HG03521 (cell line): ENCODE measurements around the gene ERICH4.
"Not testable (repeated sequence)": the region's sequence is repeated elsewhere in the genome, so short reads cannot be mapped to it uniquely, and the experiment has no call there.

Experiments used
- ATAC-seq: cut with Tn5 transposase; IDR thresholded peaks from one replicate; pipeline ENCODE4 v1.9.1; 2021; ENCODE audit warnings: mild to moderate bottlenecking, moderate library complexity; ENCODE audit not compliant: unreplicated experiment

ERICH4 gene

DNA sequence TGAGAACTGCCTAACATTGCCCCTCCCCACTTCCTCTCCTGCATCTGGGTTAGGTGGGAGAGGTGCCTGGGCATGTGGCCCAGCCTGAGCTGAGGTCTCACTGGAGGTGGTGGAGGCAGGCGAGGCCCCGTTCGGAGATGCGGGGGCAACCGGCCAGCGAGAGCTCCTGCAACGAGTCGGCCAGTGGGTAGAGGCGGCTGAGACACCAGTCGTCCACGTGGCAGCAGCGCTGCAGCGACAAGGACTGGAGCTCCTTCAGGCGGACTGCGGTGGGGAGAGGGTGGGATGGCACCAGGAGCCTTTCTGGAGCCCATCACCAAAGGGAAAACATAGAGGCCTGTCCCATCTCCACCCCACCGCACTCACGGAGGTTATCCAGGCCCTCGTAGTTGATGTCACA, 9.8 kb upstream of the ERICH4 start:
- no peak for ATAC-seq

DNA sequence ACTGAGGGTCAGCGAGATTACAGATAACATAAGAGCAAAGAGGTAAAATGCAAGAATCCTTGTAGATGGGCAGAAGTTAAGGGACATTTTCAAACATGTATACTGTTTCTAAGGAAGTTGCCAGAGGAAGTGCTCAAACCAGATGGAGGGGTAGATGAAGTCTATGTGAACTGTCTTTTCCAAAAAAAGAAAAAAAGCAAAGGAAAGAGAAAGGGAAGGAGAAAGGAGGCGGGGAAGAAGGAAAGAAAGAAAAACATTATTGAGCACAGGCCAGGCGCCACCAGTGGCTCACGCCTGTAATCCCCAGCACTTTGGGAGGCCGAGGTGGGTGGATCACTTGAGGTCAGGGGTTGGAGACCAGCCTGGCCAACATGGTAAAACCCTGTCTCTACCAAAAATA, 8.5 kb upstream of the ERICH4 start:
- ATAC-seq: no peak

DNA sequence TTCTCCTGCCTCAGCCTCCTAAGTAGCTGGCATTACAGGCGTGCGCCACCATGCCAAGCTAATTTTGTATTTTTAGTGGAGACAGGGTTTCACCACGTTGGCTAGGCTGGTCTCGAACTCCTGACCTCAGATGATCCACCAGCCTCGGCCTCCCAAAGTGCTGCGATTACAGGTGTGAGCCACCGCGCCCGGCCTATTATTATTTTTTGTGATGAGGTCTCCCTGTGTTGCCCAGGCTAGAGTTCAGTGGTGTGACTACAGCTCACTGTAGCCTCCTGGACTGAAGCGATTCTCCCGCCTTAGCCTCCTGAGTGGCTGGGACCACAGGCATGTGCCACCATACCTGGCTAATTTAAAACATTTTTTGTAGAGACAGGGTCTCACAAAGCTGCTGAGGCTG, 7.6 kb upstream of the ERICH4 start:
- ATAC-seq: not testable (repeated sequence)

DNA sequence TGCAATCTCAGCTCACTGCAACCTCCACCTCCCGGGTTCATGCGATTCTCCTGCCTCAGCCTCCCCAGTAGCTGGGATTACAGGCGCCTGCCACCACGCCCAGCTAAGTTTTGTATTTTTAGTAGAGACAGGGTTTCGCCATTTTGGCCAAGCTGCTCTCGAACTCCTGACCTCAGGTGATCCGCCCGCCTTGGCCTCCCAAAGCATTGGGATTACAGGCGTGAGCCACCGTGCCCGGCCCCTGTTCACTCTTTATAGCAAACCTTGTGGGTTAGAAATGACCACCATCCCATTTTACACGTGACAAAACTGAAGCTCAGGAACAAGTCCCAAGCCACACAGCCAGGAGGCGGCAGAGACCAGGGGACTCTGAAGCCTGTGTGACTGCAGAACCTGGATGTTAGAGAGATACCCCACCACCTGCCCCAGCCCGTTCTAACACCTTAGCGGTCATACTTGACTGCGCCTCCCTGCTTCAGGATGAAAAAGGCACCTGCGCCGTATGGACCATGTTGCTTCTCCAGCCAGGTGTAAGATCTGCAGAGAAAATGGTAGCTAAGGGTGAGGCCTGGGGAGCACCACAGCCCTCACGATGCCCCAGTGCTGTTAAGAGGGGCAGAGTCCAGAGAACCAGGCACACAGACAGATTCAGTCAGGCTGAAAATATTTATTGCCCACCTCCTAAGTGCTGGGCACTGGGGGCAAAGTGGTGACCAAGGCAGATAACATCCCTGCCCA, 6.9 kb upstream of the ERICH4 start:
- ATAC-seq: no peak

DNA sequence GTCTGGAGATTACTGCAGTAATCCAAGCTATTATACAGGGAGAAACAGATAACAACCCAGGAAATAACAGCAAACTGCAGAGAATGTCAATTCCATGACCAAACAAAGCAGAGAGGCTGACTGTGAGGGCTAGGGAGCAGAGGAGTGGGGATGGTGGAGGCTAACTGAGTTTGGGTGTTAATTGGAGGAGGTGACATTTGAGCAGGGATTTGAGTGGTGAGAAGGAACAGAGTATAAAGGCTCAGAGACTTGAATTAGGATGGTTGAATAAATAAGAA, 6.3 kb upstream of the ERICH4 start:
- ATAC-seq: no peak

DNA sequence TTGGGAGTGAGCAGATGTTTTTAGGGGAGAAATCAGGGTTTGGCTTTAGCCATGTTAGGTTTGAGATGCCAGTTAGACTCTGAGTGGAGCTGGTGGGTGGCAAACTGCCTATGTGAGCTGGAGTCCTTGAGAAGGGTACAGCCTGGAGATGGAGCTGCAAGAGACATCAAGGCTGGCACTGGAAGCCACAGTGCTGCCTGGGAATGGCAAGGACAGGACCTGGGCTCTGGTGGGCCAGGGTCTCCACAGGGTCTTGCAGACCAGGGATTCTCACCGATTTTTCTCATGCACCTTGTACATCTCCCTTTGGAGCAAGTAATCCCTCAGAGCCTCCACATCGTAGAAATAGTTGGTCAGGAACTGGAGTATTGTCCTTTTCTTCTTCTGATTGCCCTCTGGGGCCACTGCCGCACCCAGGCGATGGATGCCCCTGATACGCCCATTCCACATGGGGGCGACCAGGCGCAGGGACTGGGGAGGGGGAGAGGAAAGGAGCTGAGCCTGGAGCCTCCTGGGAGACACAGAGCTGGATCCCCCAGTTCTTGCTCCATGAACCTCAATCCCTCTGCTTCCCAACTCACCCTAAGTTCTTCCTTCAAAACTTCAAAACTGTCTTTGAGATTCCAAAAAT, 4.9 kb upstream of the ERICH4 start:
- ATAC-seq: no peak

DNA sequence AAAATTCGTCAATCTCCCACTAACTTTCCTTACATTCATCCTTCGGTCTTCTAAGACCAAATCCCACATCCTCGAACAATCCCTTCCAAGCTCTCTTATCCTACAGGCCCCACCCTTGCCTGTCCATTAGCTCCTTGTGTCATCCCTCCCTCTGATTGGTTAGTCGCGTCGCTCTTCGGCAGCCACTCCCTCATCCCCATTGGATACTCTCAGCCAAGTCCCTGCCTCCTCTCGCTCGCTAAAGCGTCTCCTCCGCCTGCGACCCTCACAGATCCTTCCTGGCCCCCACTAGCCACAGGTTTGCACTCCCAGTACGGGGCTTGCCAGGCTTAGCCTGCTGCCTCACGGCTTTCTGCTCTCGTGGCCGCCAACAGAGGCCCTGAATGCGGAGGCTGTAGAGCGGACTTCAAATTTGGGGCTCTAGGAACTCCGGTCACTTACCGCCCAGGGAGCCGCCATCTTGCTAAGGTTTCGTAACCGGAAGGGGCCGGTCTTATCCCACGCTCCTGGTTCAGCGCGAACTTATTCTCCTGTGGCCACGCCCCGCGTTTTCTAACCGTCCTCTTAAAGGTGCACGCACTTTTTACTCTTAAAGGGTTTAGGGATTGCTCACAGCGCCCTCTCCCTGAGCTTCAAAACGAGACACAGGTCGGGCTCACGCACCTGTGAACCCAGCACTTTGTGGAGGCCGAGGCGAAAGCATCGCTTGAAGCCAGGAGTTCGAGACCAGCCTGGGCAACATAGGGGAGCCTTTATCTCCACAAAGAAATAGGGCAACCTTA, 3.3 kb upstream of the ERICH4 start, which contains the start of gene DMAC2:
DMAC2 (minus strand) TSS at position 472 of the 782 bp plus-strand sequence; CDS start at position 459, 13 bp downstream.
- ATAC-seq: peak; percentile 86

DNA sequence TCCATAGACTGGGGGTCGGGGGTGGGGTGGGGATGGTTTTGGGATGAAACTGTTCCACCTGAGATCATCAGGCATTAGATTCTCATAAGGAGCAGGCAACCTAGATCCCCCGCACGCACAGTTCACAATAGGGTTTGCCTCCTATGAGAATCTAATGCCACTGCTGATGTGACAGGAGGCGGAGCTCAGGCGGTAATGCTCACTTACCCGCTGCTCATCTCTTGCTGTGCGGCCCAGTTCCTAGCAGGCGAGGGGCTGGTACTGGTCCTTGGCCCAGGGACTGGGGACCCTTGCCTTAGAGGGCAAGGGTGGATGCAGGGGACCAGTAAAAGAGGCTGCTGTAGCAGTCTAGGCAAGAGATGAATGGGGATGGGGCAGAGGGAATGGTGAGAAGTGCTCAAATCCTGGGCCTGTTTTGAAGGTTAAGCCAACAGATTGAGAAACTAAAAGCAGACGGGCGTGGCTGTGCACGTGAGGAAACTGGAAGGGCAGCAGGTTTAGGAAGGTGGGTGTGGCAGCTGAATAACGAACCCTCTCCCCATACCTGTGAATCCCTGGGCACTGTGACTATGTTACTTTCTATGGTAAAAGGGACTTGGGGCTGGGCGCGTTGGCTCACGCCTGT, 1.5 kb upstream of the ERICH4 start:
- no peak for ATAC-seq

DNA sequence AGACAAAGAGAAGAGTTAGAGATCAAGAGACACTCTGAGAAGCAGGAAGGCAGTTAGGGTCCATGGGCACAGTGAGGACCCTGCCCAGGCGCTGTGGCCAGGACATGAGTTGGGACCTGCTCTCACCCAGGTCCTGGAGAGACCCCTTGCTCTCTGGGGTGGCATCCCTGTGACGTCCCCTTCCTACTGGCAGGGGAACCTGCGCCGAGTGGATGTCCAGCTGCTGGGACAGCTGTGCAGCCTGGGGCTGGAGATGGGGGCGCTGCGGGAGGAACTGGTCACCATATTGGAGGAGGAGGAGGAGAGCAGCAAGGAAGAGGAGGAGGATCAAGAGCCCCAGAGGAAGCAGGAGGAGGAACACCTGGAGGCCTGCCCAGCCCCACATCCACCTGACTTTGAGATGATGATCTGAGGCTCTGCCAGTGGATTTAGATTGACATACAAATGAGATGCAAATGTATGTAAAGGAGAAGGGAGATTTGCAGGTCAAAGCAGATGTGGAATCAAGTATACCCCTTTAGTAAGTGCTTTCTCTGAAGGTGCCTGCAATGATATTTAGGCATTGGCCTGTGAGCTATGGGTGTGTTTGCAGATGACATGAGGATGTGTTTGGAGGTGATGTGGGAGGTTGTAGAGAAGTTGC, 978 bp downstream of the ERICH4 start:
- no peak for ATAC-seq

DNA sequence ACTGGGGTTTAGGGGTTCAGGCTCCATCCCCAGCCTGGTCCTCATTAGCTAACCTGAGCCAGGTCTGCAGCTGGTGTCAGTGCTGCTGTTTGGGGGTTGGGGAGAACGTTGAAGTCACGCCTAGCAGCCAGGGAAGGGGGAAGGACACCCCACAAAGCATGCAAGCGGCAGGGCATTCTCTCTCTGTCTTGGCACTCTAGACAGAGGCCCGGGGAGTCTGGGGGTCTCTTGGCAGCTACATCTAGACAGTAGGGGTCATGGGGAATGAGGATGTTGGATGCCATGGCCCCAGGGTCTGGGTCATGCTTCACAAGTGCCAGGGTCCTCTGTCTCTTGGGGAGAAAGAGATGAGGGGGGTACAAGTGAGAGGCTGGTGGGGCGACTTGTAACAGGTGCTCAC, 2.6 kb downstream of the ERICH4 start:
- no peak for ATAC-seq

DNA sequence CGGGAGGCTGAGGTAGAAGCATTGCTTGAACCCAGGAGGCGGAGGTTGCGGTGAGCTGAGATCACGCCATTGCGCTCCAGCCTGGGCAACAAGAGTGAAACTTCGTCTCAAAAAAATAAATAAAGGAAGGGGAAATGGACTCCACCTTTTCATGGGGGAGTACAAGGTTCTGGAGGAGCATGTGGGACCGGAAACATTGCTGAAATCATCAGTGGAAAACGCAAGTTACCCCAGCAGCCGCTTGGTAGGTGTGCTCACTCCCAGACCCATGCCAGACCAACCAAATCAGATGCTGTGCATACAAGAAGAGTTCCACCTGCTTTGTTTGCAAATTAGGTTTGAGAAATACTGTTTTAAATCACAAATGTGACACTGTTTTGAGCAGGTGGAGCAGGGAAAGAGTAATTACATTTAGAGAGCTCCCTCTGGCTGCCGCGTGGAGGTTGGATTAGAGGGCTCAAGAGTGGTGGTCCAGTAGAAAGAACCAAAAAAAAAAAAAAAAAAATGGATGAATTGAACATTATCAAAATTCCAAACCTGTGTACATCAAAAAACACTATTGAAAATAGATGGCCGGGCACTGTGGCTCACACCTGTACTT, 4.9 kb downstream of the ERICH4 start:
- ATAC-seq: no peak

DNA sequence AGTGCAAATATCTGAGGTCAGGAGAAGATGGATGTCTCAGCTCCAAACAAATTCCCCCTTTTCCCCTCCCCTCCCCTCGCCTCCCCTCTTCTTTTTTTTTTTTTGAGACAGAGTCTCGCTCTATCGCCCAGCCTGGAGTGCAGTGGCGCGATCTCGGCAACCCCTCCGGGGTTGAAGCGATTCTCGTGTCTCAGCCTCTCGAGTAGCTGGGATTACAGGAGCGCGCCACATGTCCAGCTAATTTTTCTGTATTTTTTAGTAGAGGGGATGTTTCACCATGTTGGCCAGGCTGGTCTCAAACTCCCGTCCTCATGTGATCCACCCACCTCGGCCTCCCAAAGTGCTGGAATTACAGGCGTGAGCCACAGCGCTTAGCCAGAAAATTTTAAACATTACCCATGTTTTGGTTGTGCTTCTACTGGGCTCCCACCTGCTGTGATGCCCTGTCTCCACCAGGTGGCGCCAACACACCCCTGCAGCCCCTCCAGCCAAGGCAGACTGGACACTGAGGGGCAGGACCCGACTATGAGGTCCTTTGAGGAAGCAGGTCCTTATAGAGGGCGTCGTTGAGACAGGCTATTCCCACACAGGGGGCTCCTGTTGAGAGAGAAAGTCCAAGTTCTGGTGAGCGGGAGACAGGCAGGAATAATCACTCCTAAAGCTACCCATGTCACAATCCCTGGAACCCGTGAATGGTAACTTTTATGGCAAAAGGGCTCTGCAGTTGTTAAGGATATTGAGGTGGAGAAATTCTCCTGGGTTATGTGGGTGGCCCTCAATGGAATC, 6.3 kb downstream of the ERICH4 start:
- ATAC-seq: no peak

DNA sequence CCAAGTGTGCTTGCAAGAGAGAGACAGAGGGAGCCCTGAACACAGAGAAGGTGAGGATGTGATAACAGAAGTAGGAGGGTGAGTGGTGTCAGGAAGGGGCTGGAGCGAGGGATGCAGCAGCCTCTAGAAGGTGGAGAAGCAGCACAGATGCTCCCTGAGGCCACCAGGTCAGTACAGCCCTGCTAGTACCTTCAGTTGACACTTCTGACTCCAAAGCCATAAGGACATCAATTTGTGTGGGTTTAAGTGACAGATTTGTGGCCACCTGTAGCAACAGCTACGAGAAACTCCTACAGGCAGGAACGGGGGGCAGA, 6.9 kb downstream of the ERICH4 start:
- no peak for ATAC-seq

DNA sequence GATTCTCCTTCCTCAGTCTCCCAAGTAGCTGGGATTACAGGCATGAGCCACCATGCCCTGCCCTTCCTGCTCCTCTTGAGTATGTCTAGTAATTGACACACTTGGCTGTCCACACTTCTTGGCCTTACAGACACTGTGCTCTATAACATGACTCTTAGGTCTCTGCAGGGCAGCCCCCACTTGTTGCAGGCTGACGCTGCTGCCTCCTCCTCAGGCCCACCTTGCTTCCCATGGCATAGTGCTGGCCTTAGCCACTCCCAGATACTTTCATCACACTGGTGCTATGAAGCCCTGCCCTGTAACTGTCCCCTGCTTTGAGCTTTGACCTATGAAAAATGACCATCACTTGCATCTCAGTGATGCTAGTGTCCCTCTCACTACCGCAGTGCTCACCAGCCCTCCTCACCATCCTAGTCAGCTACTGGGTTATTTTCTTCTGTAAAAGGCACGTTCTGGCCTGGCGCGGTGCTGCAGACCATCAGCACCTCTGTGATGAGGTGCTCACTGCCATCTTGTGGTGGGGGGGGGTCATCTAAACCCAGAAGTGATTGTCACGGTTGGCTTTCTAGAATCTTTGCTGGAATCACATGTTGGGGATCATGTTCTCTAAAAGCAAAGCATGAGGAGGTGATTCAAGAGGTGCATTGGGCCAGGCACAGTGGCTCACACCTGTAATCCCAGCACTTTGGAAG, 9.8 kb downstream of the ERICH4 start:
- ATAC-seq: no peak

DNA sequence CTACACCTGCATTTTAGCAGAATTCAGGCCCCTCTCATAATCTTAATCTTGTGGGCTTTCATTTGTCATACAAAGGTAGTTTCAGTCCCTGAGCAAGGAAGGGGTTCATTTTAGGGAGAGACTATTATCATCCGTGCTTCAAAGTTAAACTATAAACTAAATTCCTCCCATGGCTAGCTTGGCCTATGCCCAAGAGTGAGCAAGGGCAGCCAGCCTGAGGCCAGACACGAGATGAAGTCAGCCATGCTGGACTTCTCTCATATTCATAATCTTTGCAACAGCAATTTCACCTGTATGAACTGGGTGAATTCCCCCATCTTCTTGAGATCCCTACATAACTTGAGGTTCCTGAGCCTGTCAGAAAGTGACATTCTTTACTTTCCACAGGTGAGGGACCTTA, 13.0 kb downstream of the ERICH4 start:
- ATAC-seq: no peak

DNA sequence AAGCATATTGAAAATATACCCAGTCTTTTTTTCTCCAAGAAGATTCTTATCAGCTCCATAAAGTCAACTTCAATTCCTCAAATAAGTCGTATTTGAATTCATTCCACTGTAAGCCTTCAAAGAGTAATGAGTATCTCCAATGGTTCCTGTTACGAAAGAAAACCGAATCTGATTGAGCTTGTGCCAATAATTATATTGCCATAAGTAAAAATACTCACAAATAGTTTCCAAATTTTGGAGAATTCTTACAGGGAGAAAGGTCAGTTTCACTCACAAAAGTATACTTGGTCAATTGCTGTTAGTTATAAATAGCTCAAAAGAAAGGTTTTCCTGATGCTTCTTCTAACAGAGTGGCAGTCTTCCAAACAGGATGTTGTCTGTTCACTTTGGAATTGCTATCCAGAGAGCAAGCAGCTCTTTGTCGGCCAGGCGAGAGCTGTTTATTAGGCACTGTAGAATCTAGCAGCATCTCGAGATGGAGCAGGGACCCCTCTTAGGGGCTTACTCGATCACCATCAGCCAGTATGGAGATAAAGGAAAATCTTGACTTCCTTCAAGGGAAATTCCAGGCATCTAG, 13.5 kb downstream of the ERICH4 start:
- ATAC-seq: no peak

DNA sequence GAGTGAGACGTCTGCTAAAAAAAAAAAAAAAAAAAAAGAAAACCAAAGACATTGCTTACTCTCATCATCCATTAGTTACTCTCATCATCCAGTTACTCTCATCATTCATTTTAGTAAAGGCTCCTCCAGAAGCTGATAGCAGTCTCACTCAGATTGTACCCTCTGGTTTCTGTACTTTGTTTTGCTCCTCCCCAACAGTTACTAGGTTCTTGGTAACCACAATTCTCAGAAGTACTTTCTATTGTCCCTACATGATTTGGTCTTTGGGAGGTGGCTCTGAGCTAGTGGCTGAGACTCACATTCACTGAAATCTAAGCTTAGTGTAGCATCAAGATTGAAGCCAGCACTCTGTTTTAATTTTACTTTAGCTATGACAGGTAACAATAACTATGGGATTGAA, 14.3 kb downstream of the ERICH4 start:
- ATAC-seq: peak; percentile 89

DNA sequence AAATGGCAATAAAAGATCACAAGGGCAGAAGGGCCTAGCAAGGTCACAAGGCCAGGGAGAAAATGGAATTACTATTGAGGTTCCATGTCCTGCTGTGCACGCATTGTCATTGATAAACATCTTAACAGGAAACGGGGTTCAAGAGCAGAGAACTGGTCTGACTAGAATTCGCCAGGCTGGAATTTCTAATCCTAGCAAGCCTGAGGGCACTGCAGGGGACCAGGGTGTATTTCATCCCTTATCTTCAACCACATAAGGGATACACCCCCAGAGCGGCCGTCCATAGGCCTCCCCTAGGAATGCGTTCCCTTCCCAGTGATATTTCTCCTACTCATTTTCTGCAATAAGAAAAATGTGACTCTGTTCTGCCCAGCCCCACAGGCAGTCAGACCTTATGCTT, 19.5 kb downstream of the ERICH4 start:
- ATAC-seq: no peak
